ENCODE results near the gene P4HA1. TPM values are rescaled to one million over a fixed set of nuclear protein-coding genes. Genes with fewer than 3 reads are reported as not detected.

P4HA1 gene
- total RNA-seq, 2 donors from 2014 or later: 16.2 to 26.8 TPM

- TF ChIP-seq POLR2AphosphoS5 (IDR thresholded peaks at IDR 0.05) (no peak), POLR2A (IDR thresholded peaks at IDR 0.05) (no peak)
- TF ChIP-seq, protein P1, sequence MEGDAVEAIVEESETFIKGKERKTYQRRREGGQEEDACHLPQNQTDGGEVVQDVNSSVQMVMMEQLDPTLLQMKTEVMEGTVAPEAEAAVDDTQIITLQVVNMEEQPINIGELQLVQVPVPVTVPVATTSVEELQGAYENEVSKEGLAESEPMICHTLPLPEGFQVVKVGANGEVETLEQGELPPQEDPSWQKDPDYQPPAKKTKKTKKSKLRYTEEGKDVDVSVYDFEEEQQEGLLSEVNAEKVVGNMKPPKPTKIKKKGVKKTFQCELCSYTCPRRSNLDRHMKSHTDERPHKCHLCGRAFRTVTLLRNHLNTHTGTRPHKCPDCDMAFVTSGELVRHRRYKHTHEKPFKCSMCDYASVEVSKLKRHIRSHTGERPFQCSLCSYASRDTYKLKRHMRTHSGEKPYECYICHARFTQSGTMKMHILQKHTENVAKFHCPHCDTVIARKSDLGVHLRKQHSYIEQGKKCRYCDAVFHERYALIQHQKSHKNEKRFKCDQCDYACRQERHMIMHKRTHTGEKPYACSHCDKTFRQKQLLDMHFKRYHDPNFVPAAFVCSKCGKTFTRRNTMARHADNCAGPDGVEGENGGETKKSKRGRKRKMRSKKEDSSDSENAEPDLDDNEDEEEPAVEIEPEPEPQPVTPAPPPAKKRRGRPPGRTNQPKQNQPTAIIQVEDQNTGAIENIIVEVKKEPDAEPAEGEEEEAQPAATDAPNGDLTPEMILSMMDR (IDR thresholded peaks at IDR 0.05): no peak
- 96% methylated on average over 3 of the region's 3 CpGs for WGBS
These were observed 16.7 kb downstream of the P4HA1 start for GRCh38 chr10:73079779-73080541.

DNA sequence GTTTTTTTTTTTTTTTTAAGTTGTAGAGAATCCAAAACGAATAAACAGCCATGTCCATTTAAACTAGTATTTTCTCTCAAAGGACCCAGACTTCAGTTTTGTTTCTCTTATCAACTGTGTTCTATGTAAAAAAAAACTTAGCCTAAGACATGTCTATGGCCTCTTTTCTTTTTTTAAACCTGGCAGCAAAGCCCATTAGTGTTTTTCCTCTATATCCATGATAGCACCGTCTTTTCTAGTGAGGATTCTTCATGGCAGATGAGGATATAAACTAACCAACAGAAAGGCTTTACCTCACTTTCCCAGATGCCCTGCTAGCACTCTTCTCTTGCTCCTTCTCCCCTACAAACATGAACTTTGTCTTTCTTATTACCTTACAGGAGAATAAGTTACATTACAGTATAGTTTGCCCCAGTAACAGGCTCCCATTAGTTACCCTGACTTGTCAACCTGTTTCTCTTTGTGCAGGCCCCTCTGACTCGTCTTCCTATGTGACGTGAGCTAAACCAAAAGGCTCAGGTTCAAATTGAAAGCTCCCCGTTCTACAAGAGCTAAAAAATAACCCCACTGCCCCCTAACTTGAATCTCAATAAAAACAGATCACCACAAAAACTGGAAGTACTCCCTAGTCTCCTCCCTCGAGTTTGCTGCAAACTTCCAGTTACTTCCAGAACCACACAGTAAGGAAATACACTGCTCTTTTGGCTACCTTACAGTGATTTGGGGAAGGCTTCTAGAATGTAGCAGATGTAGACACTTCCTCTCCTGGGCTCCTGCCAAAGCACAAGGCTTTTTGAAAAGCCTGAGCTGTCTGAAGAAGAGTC, 20.1 kb downstream of the P4HA1 start:
- peak; percentile 35 for DNase-seq (ENCODE audit: low spot score)
- peak overlapping the region; percentile 68 to 70 for H3K27ac ChIP-seq
- peaks cover 3% of the 10 kb centered on the region for H3K4me1 ChIP-seq (replicated peaks)
- intact Hi-C loops (cut with DNase I): no loop called here
- no peak overlapping the region for H3K4me3 ChIP-seq
- H3K9me3 ChIP-seq: no peaks in the 10 kb centered on the region
- no peaks in the 10 kb centered on the region for H3K36me3 ChIP-seq
- TF ChIP-seq POLR2AphosphoS5 (IDR thresholded peaks at IDR 0.05) (peak; percentile 89), POLR2A (IDR thresholded peaks at IDR 0.05) (no peak)
- TF ChIP-seq, protein P1 (IDR thresholded peaks at IDR 0.05): no peak
- no peaks in the 10 kb centered on the region for H3K27me3 ChIP-seq (replicated peaks; ENCODE audit: insufficient read depth)
- 24% methylated on average over 6 of the region's 6 CpGs for WGBS

More at GRCh38 chr10:73079779-73080541, 16.7 kb downstream of the P4HA1 start:
- H3K4me1 ChIP-seq (replicated peaks): peaks cover 3% of the 10 kb centered on the region
- H3K36me3 ChIP-seq: no peaks in the 10 kb centered on the region
- H3K27ac ChIP-seq: no peak overlapping the region
- no peak for DNase-seq (ENCODE audit: low spot score)
- intact Hi-C loops (cut with DNase I): no loop called here
- no peak overlapping the region for H3K4me3 ChIP-seq
- H3K27me3 ChIP-seq (replicated peaks; ENCODE audit: insufficient read depth): no peaks in the 10 kb centered on the region
- no peaks in the 10 kb centered on the region for H3K9me3 ChIP-seq

GRCh38 chr10:73075829-73076228, 20.8 kb downstream of the P4HA1 start:
- intact Hi-C loops (cut with DNase I): no loop called here
- TF ChIP-seq, protein P1 (IDR thresholded peaks at IDR 0.05): no peak
- no peak for TF ChIP-seq POLR2A (IDR thresholded peaks at IDR 0.05)
- TF ChIP-seq POLR2AphosphoS5 (IDR thresholded peaks at IDR 0.05): no peak
- peaks cover 3% of the 10 kb centered on the region for H3K4me1 ChIP-seq (replicated peaks)
- no peak overlapping the region for H3K4me3 ChIP-seq
- H3K9me3 ChIP-seq: no peaks in the 10 kb centered on the region
- no peaks in the 10 kb centered on the region for H3K27me3 ChIP-seq (replicated peaks; ENCODE audit: insufficient read depth)
- no peaks in the 10 kb centered on the region for H3K36me3 ChIP-seq
- no peak for DNase-seq (ENCODE audit: low spot score)
- H3K27ac ChIP-seq: no peak overlapping the region
- WGBS: 96% methylated on average over 3 of the region's 3 CpGs

DNA sequence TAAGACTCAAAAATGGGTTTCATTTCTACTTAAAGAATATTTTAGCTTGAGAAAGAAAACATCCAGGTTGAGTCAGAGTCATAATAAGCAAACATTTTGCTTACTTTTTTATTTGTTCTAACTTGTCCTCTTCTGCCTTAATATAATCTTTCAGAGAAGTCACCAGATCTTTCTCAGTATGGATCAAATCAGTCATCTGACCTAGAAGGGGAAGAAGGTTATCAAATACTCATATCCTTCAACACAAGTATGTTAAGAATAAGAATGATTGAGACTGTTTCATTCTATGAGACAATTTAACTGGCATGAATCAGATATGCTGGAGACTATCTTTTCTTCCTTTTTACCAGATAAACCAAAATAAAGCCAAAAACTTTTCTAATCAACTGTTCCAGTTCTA, 23.0 kb downstream of the P4HA1 start:
- H3K9me3 ChIP-seq: no peaks in the 10 kb centered on the region
- H3K36me3 ChIP-seq: no peaks in the 10 kb centered on the region
- H3K27ac ChIP-seq: no peak overlapping the region
- TF ChIP-seq POLR2AphosphoS5 (IDR thresholded peaks at IDR 0.05): no peak
- TF ChIP-seq, protein P1 (IDR thresholded peaks at IDR 0.05): no peak
- no peak for TF ChIP-seq POLR2A (IDR thresholded peaks at IDR 0.05)
- peaks cover 3% of the 10 kb centered on the region for H3K4me1 ChIP-seq (replicated peaks)
- no peak overlapping the region for H3K4me3 ChIP-seq
- no peaks in the 10 kb centered on the region for H3K27me3 ChIP-seq (replicated peaks; ENCODE audit: insufficient read depth)
- DNase-seq (ENCODE audit: low spot score): no peak
- intact Hi-C loops (cut with DNase I): no loop called here

Measured in prostate gland (tissue), 2 donors.